CD4-positive, alpha-beta T cell treated with Interleukin-17A for 4 hours (primary cell): ENCODE results near the gene PHF3.

Experiments
- DNase-seq: peaks from one replicate; pipeline ENCODE4 v3.0.0-alpha.2; 2020; ENCODE audit warnings: mixed read lengths

The PHF3 gene

DNA sequence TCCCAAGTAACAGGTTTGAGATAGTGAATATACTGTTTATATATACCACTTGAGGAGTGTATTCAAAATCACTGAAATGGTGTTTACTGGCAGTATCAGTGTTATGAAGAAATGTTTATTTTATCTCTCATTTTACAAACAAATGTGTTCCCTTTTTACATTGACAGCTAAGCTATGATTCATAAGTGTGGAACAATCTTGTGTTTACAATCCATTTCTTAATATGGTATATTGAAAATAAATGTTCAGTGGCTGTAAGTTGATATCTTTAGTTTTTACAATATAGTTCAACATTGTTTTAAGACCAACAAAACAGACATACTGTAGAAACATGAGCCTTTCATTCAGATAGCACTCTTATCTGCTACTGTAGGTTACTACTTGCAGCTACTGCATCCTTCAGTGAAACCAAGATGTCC is 14.3 kb downstream of the PHF3 start:
- DNase-seq: no peak

- DNase-seq: no peak
Measured at GRCh38 chr6:63652980-63653379, 17.4 kb downstream of the PHF3 start.

DNA sequence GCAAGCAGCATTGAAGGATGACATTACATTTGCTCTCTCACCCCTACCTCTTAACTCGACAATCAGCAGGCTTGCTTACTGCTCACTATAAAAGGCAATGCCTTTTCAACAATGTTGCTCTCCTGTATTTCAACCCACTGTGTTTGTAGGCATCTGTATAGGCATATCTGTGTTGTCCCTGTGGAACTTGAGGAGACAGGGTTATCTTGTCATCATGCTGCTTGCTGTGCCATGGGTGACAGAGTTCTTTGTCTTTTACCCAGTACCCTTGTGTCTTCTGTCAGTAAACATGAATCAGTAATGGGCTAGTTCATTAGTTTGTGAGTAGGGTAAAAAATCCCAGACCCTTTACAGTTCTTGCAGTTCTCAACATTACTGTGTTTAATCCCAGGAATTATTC is 25.2 kb downstream of the PHF3 start:
- DNase-seq: no peak

DNA sequence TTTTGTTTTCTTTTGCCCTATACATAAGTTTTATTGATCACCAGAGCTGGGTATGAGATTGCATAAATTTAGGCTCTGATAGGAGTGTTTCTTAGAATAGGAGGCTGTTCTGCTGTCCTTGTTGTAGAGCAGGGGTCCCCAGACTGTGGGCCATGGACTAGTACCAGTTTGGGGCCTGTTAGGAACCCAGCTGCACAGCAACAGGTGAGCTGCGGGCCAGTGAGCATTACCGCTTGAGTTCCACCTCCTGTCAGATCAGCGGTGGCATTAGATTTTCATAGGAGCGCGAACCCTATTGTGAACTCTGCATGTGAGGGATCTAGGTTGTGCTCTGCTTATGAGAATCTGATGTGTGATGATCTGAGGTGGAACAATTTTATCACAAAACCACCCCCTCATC is 26.2 kb downstream of the PHF3 start:
- DNase-seq: no peak

DNA sequence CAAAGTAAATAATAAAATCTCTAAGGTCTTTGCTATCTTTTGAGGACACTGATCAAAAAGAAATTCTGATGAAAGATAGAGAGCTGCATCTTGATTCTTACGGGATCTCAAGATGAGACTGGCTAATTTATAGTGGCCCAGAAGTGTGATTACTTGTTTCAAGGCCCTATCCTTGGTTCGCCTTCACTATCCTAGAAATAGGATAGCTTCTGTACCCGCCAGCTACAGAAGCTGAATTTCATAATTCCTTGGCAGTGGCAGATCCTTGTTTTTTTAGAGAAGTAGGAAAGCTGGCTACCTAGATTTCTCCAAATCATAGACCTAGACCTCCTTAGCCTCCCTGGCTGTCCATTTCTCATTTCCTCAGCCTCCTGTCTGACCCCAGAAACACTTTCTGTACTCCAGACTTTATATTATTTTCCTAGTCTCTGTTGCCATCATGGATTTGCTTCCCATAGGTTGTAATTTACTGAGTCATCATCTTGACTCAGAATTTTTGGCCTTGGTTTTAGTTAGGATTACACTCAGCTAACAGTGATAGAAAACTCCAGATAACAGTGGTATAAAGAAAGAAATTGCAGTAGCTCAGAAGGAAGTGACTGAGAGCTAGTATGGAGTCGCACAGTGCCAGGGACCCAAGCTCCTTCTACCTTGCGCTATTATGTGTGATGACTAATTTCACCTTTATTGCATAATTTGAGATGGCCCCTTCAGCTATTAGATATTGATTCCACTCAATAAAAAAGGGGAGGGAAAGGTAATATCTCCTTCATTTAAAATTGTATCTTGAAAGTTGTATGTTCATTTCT is 27.7 kb downstream of the PHF3 start:
- no peak for DNase-seq

GRCh38 chr6:63663956-63664281 is 28.3 kb downstream of the PHF3 start:
- no peak for DNase-seq

- DNase-seq: no peak
Measured at GRCh38 chr6:63671098-63671754, 35.6 kb downstream of the PHF3 start.

DNA sequence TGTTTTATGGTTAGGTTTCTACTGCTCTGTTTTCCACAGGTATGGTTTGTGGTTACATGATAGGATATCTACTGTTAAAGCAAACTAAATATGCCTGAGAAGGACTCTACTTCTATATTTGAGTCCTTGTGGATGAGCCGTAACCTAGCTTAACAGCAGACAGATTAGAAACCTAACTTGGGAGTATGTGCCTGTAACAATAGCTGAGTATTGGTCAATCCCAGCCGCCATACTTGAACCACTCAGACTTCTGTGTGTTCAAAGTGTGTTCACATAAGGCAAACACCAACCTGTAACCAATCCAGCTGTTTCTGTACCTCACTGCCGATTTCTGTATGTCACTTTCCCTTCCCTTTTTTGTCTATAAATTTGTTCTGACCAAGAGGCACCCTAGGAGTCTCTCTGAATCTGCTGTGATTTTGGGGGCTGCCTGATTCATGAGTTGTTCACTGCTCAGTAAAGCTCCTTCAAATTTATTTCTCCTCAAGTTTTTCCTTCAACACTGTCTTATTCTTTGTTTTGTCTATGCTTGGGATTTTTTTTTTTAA is 37.1 kb downstream of the PHF3 start:
- DNase-seq: no peak

DNA sequence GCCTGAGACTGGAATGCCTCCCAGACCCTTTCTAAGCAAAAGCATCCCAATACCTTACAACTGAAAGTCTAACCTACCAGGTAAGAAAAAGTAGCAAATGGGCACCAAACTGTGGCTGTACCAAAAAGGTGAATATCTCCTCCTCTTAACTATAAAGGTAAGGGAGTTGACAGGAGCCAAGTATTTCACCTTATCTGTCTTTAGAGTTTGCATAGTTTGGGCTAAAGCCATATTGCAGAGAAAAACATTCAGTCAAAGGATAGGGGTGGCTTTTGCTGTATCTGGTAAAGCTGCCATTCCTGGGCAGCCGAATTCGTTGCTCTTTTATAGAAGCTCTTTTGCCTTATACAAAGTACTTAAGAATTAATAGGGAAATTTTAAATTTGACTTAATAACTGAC is 38.1 kb downstream of the PHF3 start:
- DNase-seq: no peak

GRCh38 chr6:63674635-63675034 is 39.0 kb downstream of the PHF3 start:
- DNase-seq: no peak

DNA sequence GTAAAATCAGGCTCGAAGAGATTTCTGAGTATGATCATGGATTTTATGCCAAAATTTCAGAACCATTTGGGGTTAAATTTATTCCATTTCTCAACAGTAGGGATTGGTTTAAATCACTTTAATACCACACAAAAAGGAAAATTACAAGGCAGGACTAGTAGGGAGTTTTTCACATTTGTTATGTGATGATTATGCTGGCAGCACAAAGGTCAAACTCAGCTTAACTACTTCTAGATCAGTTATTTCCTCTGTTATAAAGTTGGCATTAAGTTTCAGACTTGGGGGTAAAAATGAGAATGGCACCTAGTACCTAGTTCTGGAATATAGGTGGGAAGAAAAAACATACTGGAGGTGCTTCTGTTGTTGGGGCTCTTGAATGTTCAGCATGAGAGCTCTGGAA is 39.5 kb downstream of the PHF3 start:
- no peak for DNase-seq

DNA sequence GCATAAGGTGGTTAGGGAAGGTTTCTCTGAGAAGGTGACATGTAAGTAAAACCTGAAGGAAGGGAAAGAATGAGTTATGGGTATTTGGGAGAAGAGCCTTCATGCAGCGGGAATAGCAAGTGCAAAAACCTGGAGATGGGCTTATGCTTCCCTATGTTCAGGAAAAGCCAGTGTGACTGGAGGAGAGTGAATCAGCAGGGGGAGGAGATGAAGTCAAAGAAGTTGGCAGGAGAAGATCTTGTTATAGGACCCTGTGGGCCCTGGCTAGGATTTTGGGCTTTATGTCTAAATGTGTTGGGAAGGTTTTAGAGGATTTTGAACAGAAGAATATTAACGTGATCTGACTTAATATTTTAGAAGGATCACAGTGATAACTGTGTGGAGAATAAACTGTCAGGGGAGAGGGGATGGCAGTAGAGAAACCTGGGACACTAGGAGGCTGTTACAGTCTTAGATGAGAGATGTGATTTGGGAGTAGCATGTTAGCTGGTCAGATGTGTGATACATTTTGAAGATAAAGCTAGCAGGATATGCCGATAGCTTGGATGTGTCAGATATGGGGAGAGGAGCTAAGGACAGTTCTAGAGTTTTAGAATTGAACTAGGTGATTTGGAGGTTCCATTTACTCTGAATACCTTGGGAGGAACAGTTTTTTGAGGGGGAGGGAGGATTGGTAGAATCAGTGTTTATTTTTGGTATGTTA is 41.0 kb downstream of the PHF3 start:
- no peak for DNase-seq

DNA sequence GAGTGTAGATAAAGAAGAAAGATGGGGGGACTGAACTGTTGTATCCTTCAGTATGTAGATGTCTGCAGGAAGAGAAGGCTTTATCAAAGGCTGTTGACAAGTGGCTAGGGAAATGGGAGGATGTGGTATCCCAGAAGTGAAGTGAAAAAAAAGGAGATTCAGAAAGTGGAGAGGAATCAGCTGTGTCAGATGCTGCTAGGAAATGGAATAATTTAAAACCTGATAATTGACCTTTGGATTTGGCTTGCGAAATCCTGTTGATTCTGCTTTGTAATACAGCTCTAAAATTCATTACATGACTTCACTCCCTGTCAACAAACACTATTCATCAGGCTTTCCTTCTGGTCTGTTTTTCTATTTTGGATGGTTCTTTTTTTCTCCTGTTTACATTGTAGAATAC is 41.7 kb downstream of the PHF3 start:
- DNase-seq: no peak

GRCh38 chr6:63683071-63683603 is 47.5 kb downstream of the PHF3 start:
- no peak for DNase-seq

DNA sequence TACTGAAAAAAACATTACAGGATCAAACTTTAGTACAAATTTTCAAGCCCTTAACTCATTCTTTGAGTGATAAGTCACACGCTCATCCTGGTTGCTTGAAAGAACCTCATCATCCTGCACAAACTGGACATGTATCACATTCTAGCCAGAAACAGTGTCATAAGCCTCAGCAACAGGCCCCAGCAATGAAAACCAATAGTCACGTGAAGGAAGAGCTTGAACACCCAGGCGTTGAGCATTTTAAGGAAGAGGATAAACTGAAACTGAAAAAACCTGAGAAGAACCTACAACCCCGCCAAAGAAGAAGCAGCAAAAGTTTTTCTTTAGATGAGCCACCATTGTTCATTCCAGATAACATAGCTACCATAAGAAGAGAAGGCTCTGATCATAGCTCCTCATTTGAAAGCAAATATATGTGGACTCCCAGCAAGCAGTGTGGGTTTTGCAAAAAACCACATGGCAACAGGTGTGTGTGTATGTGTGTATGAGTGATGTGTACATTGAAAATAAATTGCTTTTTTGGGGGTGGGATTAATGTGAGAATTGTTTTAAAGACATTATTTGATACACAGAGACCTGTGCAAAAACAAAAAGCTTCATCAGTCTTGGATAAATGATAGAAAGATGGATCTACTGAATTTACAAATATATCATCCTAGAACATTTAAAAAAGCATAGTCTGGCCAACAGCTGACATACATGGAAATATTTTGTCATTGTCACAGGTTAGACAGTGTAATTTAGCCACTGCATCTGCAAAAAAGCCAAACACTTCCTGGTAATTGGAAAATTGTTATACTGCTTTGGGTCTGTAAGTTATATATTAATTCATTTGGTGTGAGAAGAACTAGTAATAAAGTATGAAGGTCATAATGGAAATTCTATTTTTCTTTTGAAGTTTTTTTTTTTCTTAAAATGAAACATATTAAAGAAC is 50.1 kb downstream of the PHF3 start:
- DNase-seq: no peak

DNA sequence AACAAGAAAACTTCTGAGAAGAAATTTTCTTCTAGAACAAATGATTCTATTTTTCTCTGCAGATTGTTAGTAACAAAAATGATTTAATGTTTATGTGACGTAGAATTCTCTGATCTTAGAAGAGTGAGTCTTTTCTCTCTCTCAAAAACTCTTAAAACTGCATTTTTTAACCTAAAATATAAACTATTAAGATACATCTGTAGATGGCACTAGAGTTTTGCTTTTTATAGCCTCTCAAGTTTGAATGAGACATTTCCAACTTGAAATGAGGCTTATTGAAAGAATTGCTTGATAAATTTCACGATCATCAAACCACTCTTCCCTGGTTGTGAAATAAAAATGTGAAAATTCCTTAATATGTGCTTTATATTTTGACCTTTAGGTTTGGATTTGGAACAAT is 53.8 kb downstream of the PHF3 start:
- DNase-seq: no peak

DNA sequence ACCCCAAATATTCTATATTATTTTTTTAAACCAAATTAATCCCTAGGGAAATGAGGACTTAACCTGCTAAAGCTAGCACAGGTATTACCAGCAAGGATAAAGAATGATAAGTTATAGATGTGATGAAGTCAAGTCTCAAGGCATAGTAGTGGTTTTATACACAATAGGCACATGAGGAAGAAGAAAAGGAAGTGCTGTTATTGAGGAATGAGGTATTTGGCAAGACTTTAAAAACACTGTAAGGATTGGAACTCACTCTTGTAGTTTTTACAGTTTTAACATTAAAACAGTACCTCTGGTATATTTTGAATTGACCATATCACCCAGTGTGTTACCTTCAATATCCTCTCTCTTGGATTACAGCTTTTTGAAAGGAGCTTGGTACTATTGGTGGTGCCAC is 54.6 kb downstream of the PHF3 start:
- no peak for DNase-seq

DNA sequence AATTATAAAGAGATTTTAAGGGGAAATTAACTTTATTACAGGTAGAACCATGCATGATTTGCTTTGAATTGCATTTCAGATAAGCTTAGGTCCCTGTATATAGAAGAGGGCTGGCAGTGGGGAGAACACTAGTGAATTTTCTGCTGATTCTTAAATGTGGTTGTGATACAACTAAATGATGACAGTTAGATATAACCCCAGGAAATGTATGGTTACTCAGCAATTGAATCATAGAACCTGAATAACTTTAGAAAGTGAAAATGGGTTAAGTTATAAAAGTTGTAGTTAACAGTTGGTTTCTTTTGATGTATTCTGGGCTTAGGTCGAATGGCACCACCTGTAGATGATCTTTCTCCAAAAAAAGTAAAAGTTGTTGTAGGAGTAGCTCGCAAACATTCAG is 70.1 kb downstream of the PHF3 start:
- DNase-seq: no peak

GRCh38 chr6:63706630-63707029 is 71.0 kb downstream of the PHF3 start:
- DNase-seq: no peak

DNA sequence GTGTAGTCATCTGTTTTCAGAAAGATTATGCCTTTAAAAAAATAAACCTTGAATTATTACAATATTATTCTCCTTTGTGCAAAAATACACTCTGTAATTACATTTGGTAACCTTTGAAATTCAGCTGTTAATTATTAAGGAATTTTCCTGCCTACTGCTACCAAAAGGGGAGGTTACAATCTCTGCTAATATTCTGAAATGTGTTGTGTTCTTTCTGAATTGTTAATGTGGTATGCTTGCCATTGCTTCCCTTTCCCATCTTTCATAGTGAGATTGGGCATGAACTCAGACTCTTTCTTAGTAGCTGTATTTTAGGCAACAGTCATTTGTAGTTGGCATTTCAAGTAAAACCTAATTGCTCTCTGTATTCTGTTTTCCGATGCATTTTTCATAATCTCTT is 73.0 kb downstream of the PHF3 start:
- DNase-seq: no peak

DNA sequence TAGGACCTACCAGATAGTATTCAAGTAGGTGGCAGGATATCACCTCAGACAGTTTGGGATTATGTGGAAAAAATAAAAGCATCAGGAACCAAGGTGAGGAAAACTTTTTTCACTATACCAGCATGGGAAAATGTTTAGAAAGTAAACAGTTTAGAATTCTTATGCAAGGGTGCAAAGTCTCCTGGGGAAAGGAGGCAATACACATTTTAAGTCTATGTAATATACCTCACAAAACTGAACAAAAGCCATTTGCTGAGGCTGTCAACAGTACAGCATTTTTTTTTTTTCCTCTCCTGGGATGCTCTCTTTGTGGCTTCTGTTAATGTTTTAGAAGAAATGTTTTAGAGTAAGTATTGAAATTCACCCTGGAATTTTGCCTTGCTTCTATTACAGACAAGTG is 73.5 kb downstream of the PHF3 start:
- DNase-seq: no peak

DNA sequence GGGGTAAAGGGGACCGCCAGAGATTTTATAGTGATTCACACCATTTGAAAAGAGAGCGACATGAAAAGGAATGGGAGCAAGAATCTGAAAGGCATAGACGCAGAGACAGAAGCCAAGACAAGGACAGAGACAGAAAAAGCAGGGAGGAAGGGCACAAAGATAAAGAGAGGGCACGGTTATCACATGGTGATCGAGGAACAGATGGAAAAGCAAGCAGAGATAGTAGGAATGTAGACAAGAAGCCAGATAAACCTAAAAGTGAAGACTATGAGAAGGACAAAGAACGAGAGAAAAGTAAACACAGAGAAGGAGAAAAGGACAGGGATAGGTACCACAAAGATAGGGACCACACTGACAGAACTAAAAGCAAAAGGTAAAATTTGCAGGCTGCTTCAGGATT is 77.7 kb downstream of the PHF3 start:
- DNase-seq: no peak

- no peak for DNase-seq
Measured at GRCh38 chr6:63714091-63714490, 78.5 kb downstream of the PHF3 start.
